A549 (cell line): Measurements from ENCODE around the gene CLEC3A.

Experiments used
- CEBPB ChIP-seq, 2 experiments: fragments of >200 bp in 1 of 2; sonication (Bioruptor Twin) in 1 of 2; formaldehyde crosslinking in 1 of 2; IDR thresholded peaks; 2 replicates each; pipeline ENCODE4 v1.6.1; 2012 to 2016
- CTCF ChIP-seq: fragments of >200 bp; sonication (Bioruptor Twin); formaldehyde crosslinking; IDR thresholded peaks from 3 replicates; pipeline ENCODE4 v1.5.1; 2016
- EHMT2 ChIP-seq: fragments of 200-600 bp; sonication (generic); IDR thresholded peaks from 2 replicates; pipeline ENCODE4 v1.6.1; 2016; ENCODE audit warnings: antibody characterized with exemption, low read depth, mild to moderate bottlenecking, moderate library complexity
- EP300 ChIP-seq, 2 experiments: fragments of >200 bp; sonication (Bioruptor Twin); formaldehyde crosslinking; IDR thresholded peaks; 2 replicates in 1 of 2; 3 replicates in 1 of 2; pipeline ENCODE4 v1.6.1; 2016 to 2017
- HDAC2 ChIP-seq: fragments of 200-600 bp; sonication (generic); IDR thresholded peaks from 2 replicates; pipeline ENCODE4 v1.6.1; 2016
- MAFK ChIP-seq: fragments of 450-650 bp; IDR thresholded peaks from 2 replicates; pipeline ENCODE4 v1.6.1; 2014; ENCODE audit not compliant: partially characterized antibody
- NPAS2 ChIP-seq: fragments of 250-450 bp; sonication (Bioruptor Pico); IDR thresholded peaks from 2 replicates; pipeline ENCODE4 v1.8.0; 2022; ENCODE audit warnings: mild to moderate bottlenecking, moderate library complexity, borderline replicate concordance
- POLR2A ChIP-seq: IDR thresholded peaks from 2 replicates; pipeline ENCODE4 v1.6.1; 2012; ENCODE audit warnings: mild to moderate bottlenecking, low read length

GRCh38 chr16:77985111-77985510, 37.2 kb upstream of the CLEC3A start:
- no peak for TF ChIP-seq POLR2A
- TF ChIP-seq EHMT2, result no peak
- TF ChIP-seq CTCF, result no peak
- no peak for TF ChIP-seq HDAC2
- TF ChIP-seq EP300 (IDR thresholded peaks at IDR 0.05), result no peak
- TF ChIP-seq MAFK, result no peak
- TF ChIP-seq CEBPB (IDR thresholded peaks at IDR 0.05), result no peak
- TF ChIP-seq NPAS2 (CRISPR knock-in tag), result no peak
